KMS-11 (cell line): ENCODE measurements around the gene SAP30L.

Experiments used
- H2AFZ ChIP-seq: fragments of 200-600 bp; sonication (generic); 2 replicates; pipeline ENCODE4 v1.6.1; 2016; ENCODE audit warnings: antibody characterized with exemption, mixed run types, low read depth
- H3K27ac ChIP-seq: fragments of 200-600 bp; sonication (generic); 2 replicates; pipeline ENCODE4 v1.6.1; 2016; ENCODE audit warnings: mild to moderate bottlenecking, mixed run types
- H3K27me3 ChIP-seq: fragments of 200-600 bp; sonication (generic); 2 replicates; pipeline ENCODE4 v1.6.1; 2017; ENCODE audit warnings: mild to moderate bottlenecking, low read depth, mixed run types, moderate library complexity; ENCODE audit not compliant: insufficient read depth
- H3K36me3 ChIP-seq: fragments of 200-600 bp; sonication (generic); 2 replicates; pipeline ENCODE4 v1.6.1; 2017; ENCODE audit warnings: mild to moderate bottlenecking, mixed run types; ENCODE audit not compliant: insufficient read depth
- H3K4me1 ChIP-seq: fragments of 200-600 bp; sonication (generic); 2 replicates; pipeline ENCODE4 v1.6.1; 2016; ENCODE audit warnings: mild to moderate bottlenecking, low read depth, mixed run types; ENCODE audit not compliant: poor library complexity, severe bottlenecking
- H3K4me2 ChIP-seq: fragments of 200-600 bp; sonication (generic); 2 replicates; pipeline ENCODE4 v1.7.0; 2016; ENCODE audit warnings: mild to moderate bottlenecking, mixed run types
- H3K4me3 ChIP-seq: fragments of 200-600 bp; sonication (generic); IDR thresholded peaks from 2 replicates; pipeline ENCODE4 v1.6.1; 2017; ENCODE audit warnings: low read depth, low read length, mixed read lengths; ENCODE audit not compliant: insufficient read depth
- H3K79me2 ChIP-seq: fragments of 200-600 bp; sonication (generic); 2 replicates; pipeline ENCODE4 v1.6.1; 2016; ENCODE audit warnings: low read depth, mixed run types; ENCODE audit not compliant: insufficient read depth
- H3K9ac ChIP-seq: fragments of 200-600 bp; sonication (generic); 2 replicates; pipeline ENCODE4 v1.6.1; 2016; ENCODE audit warnings: mild to moderate bottlenecking, mixed run types
- H4K20me1 ChIP-seq: fragments of 200-600 bp; sonication (generic); 2 replicates; pipeline ENCODE4 v1.6.1; 2016; ENCODE audit warnings: mild to moderate bottlenecking, mixed run types; ENCODE audit not compliant: insufficient read depth
- CTCF ChIP-seq: fragments of 200-600 bp; sonication (generic); conservative IDR thresholded peaks from 2 replicates; pipeline ENCODE4 v1.6.1; 2017; ENCODE audit warnings: low read depth, mild to moderate bottlenecking, antibody characterized with exemption, low read length, moderate library complexity, mixed read lengths

The SAP30L gene

GRCh38 chr5:154479944-154480750, 34.4 kb downstream of the SAP30L start:
- no peaks in the 10 kb centered on the region for H3K36me3 ChIP-seq
- no peak overlapping the region for H3K27ac ChIP-seq
- no peaks in the 10 kb centered on the region for H3K27me3 ChIP-seq
- H3K79me2 ChIP-seq: no peaks in the 10 kb centered on the region
- H2AFZ ChIP-seq: no peak overlapping the region
- H4K20me1 ChIP-seq: no peaks in the 10 kb centered on the region
- H3K4me2 ChIP-seq: no peak overlapping the region
- TF ChIP-seq CTCF: no peak
- H3K4me3 ChIP-seq: no peak overlapping the region
- H3K4me1 ChIP-seq: no peaks in the 10 kb centered on the region
- H3K9ac ChIP-seq: no peak overlapping the region

- Histone ChIP-seq H3K27ac (no peak overlapping the region), H3K27me3 (no peaks in the 10 kb centered on the region), H3K9ac (no peak overlapping the region), H3K4me2 (no peak overlapping the region), H3K4me1 (peaks cover 2% of the 10 kb centered on the region), H3K4me3 (no peak overlapping the region), H3K36me3 (no peaks in the 10 kb centered on the region), H4K20me1 (no peaks in the 10 kb centered on the region), H2AFZ (no peak overlapping the region), H3K79me2 (no peaks in the 10 kb centered on the region)
- no peak for TF ChIP-seq CTCF
Observed at GRCh38 chr5:154480847-154481246, 35.0 kb downstream of the SAP30L start.

- no peak overlapping the region for H2AFZ ChIP-seq
- peaks cover 12% of the 10 kb centered on the region for H3K4me1 ChIP-seq
- H3K4me3 ChIP-seq: no peak overlapping the region
- TF ChIP-seq CTCF: no peak
- no peak overlapping the region for H3K9ac ChIP-seq
- H3K27me3 ChIP-seq: no peaks in the 10 kb centered on the region
- no peaks in the 10 kb centered on the region for H3K79me2 ChIP-seq
- H3K27ac ChIP-seq: no peak overlapping the region
- no peaks in the 10 kb centered on the region for H4K20me1 ChIP-seq
- no peak overlapping the region for H3K4me2 ChIP-seq
- no peaks in the 10 kb centered on the region for H3K36me3 ChIP-seq
Observed at GRCh38 chr5:154481584-154482381, 36.0 kb downstream of the SAP30L start.

GRCh38 chr5:154482528-154483449, 37.0 kb downstream of the SAP30L start:
- Histone ChIP-seq H3K4me1 (peaks cover 22% of the 10 kb centered on the region), H2AFZ (no peak overlapping the region), H3K4me2 (no peak overlapping the region), H3K9ac (no peak overlapping the region), H3K36me3 (no peaks in the 10 kb centered on the region), H3K4me3 (no peak overlapping the region), H3K27ac (no peak overlapping the region), H3K27me3 (no peaks in the 10 kb centered on the region), H4K20me1 (no peaks in the 10 kb centered on the region), H3K79me2 (no peaks in the 10 kb centered on the region)
- TF ChIP-seq CTCF: no peak
